Neural crest cell (in vitro differentiated cells): ENCODE results near the gene FBN2. TPM values are rescaled to one million over a fixed set of nuclear protein-coding genes. Genes with fewer than 3 reads are reported as not detected.
"Not testable (repeated sequence)": the region's sequence is repeated elsewhere in the genome, so short reads cannot be mapped to it uniquely, and the experiment has no call there.

Source experiments
- DNase-seq: peaks from one replicate; pipeline ENCODE4 v3.0.0; 2021; ENCODE audit warnings: low read depth, mixed read lengths, low spot score
- H3K27ac Mint-ChIP-seq: one replicate; pipeline ENCODE4 v1.8.0; 2021; ENCODE audit warnings: mild to moderate bottlenecking, mixed read lengths; ENCODE audit not compliant: unreplicated experiment
- H3K27me3 Mint-ChIP-seq: 2 replicates; pipeline ENCODE4 v1.8.0; 2021; ENCODE audit warnings: low read depth, mild to moderate bottlenecking, mixed read lengths
- H3K36me3 Mint-ChIP-seq: 2 replicates; pipeline ENCODE4 v1.8.0; 2021; ENCODE audit warnings: low read depth, mild to moderate bottlenecking, mixed read lengths
- H3K4me1 Mint-ChIP-seq: 2 replicates; pipeline ENCODE4 v1.8.0; 2021; ENCODE audit warnings: mixed read lengths
- H3K4me3 Mint-ChIP-seq: one replicate; pipeline ENCODE4 v1.8.0; 2021; ENCODE audit warnings: mild to moderate bottlenecking, mixed read lengths
- H3K9me3 Mint-ChIP-seq: 2 replicates; pipeline ENCODE4 v1.8.0; 2021; ENCODE audit warnings: mixed read lengths
- CTCF ChIP-seq: fragments of 200-600 bp; sonication (generic); conservative IDR thresholded peaks from 2 replicates; pipeline ENCODE4 v1.5.0; 2021; ENCODE audit warnings: antibody characterized with exemption, mild to moderate bottlenecking
- total RNA-seq: library from RNA; stranded (reverse); gene quantifications from 2 replicates; pipeline ENCODE4 v1.2.1, GENCODE V29; 2021

Gene FBN2
- total RNA-seq, 1 donor from 2014 or later = 58.3 TPM

GRCh38 chr5:128328007-128328406 lies 210.0 kb downstream of the FBN2 start:
- H3K36me3 Mint-ChIP-seq = peaks cover 68% of the 10 kb centered on the region
- H3K27ac Mint-ChIP-seq = no peak overlapping the region
- peaks cover 6% of the 10 kb centered on the region for H3K9me3 Mint-ChIP-seq
- no peaks in the 10 kb centered on the region for H3K27me3 Mint-ChIP-seq
- no peak overlapping the region for H3K4me3 Mint-ChIP-seq
- no peak for DNase-seq
- H3K4me1 Mint-ChIP-seq = no peaks in the 10 kb centered on the region
- no peak for TF ChIP-seq CTCF

- not testable (repeated sequence) for DNase-seq, H3K27me3 Mint-ChIP-seq, H3K4me3 Mint-ChIP-seq, H3K4me1 Mint-ChIP-seq, H3K27ac Mint-ChIP-seq
- Mint-ChIP-seq H3K36me3 (peaks cover 41% of the 10 kb centered on the region), H3K9me3 (peaks cover 13% of the 10 kb centered on the region)
Observed at GRCh38 chr5:128321418-128321817, 216.6 kb downstream of the FBN2 start.

- DNase-seq = no peak
- Mint-ChIP-seq H3K9me3 (peaks cover 7% of the 10 kb centered on the region), H3K4me1 (no peaks in the 10 kb centered on the region), H3K27ac (no peak overlapping the region), H3K36me3 (peaks cover 16% of the 10 kb centered on the region), H3K4me3 (no peak overlapping the region), H3K27me3 (no peaks in the 10 kb centered on the region)
- no peak for TF ChIP-seq CTCF
Observed at GRCh38 chr5:128318691-128319090, 219.4 kb downstream of the FBN2 start.

- no peak for DNase-seq
- peaks cover 3% of the 10 kb centered on the region for H3K9me3 Mint-ChIP-seq
- no peaks in the 10 kb centered on the region for H3K27me3 Mint-ChIP-seq
- no peak for TF ChIP-seq CTCF
- no peak overlapping the region for H3K27ac Mint-ChIP-seq
- no peak overlapping the region for H3K4me3 Mint-ChIP-seq
- no peaks in the 10 kb centered on the region for H3K4me1 Mint-ChIP-seq
- peaks cover 7% of the 10 kb centered on the region for H3K36me3 Mint-ChIP-seq
Observed at GRCh38 chr5:128317481-128317880, 220.6 kb downstream of the FBN2 start.

- Mint-ChIP-seq H3K36me3 (peaks cover 7% of the 10 kb centered on the region), H3K27ac (no peak overlapping the region), H3K4me3 (no peak overlapping the region), H3K4me1 (no peaks in the 10 kb centered on the region), H3K27me3 (no peaks in the 10 kb centered on the region), H3K9me3 (no peaks in the 10 kb centered on the region)
- no peak for DNase-seq
- no peak for TF ChIP-seq CTCF
Observed at GRCh38 chr5:128315671-128316070, 222.4 kb downstream of the FBN2 start.

- no peaks in the 10 kb centered on the region for H3K4me1 Mint-ChIP-seq
- no peak for TF ChIP-seq CTCF
- H3K27ac Mint-ChIP-seq = no peak overlapping the region
- H3K4me3 Mint-ChIP-seq = no peak overlapping the region
- H3K9me3 Mint-ChIP-seq = no peaks in the 10 kb centered on the region
- no peaks in the 10 kb centered on the region for H3K27me3 Mint-ChIP-seq
- peaks cover 10% of the 10 kb centered on the region for H3K36me3 Mint-ChIP-seq
- DNase-seq = no peak
Observed at GRCh38 chr5:128305341-128305740, 232.7 kb downstream of the FBN2 start.
